A549 (cell line): ENCODE results near the gene ARPC1B. TPM values are rescaled to one million over a fixed set of nuclear protein-coding genes. Genes with fewer than 3 reads are reported as not detected.
A peak's percentile ranks its signal among the peaks of the same experiment; 100 is the strongest.

Experiments
- ATAC-seq, 2 experiments: fragments of 200-7000 bp in 1 of 2; fragments of >200 bp in 1 of 2; cut with Nextera tagmentation in 1 of 2; cut with Tn5 transposase in 1 of 2; 3 replicates each; pipeline versions ENCODE4 v1.8.0 to v1.9.1; 2018 to 2020; ENCODE audit warnings: mild to moderate bottlenecking in 1 of 2, moderate library complexity in 1 of 2
- CTCF ChIA-PET: fragments of 300-600 bp; sonication (Branson Sonifier 250); formaldehyde crosslinking; extraction: SDS; loops from one replicate; lab custom pipeline; 2021; ENCODE audit warnings: antibody characterized with exemption, inconsistent platforms; lab: Yijun Ruan, JAX
- POLR2A ChIA-PET: fragments of 350-600 bp; formaldehyde crosslinking; extraction: SDS; loops from one replicate; lab custom pipeline; 2021; ENCODE audit warnings: antibody characterized with exemption, inconsistent platforms; lab: Yijun Ruan, JAX
- DNase-seq, 2 experiments: peaks; one replicate each; pipeline versions ENCODE4 v3.0.0 to v3.0.0-alpha.2; 2011 to 2016; ENCODE audit warnings: low read depth in 1 of 2, low spot score in 1 of 2
- FAIRE-seq: peaks from 2 replicates; lab custom pipeline; 2011; peaks lifted over from hg19 to GRCh38; lab: Jason Lieb, UNC
- H3K27ac ChIP-seq, 2 experiments: fragments of >200 bp; sonication (Bioruptor Twin); formaldehyde crosslinking; 3 replicates each; pipeline ENCODE4 v1.5.1; 2016 to 2017
- H3K4me1 ChIP-seq: fragments of >200 bp; sonication (Bioruptor Twin); formaldehyde crosslinking; 3 replicates; pipeline ENCODE4 v1.6.1; 2016
- H3K4me2 ChIP-seq: fragments of >200 bp; sonication (Bioruptor Twin); formaldehyde crosslinking; 3 replicates; pipeline ENCODE4 v1.6.1; 2016
- H3K4me3 ChIP-seq: fragments of >200 bp; sonication (Bioruptor Twin); formaldehyde crosslinking; 3 replicates; pipeline ENCODE4 v1.5.1; 2016
- H3K9me3 ChIP-seq: fragments of >200 bp; sonication (Bioruptor Twin); formaldehyde crosslinking; 3 replicates; pipeline ENCODE4 v1.6.1; 2016
- BHLHE40 ChIP-seq: IDR thresholded peaks from 2 replicates; pipeline ENCODE4 v1.6.1; 2012; ENCODE audit warnings: low read depth, low read length, inconsistent platforms
- CBX2 ChIP-seq: fragments of 200-600 bp; sonication (generic); IDR thresholded peaks from 2 replicates; pipeline ENCODE4 v1.6.1; 2016; ENCODE audit warnings: low read depth, mild to moderate bottlenecking, borderline replicate concordance
- CHD2 ChIP-seq: fragments of 150-350 bp; IDR thresholded peaks from 2 replicates; pipeline ENCODE4 v1.6.1; 2014; ENCODE audit warnings: low read length; ENCODE audit not compliant: partially characterized antibody
- CTCF ChIP-seq: fragments of >200 bp; sonication (Bioruptor Twin); formaldehyde crosslinking; IDR thresholded peaks from 3 replicates; pipeline ENCODE4 v1.5.1; 2016
- FOXS1 ChIP-seq: fragments of 250-450 bp; sonication (Bioruptor Pico); IDR thresholded peaks from 2 replicates; pipeline ENCODE4 v1.5.0; 2020; ENCODE audit warnings: mild to moderate bottlenecking, moderate library complexity
- JUNB ChIP-seq: fragments of >200 bp; sonication (Bioruptor Twin); formaldehyde crosslinking; IDR thresholded peaks from 2 replicates; pipeline ENCODE4 v1.6.1; 2016
- MAZ ChIP-seq: fragments of 150-350 bp; IDR thresholded peaks from 2 replicates; pipeline ENCODE4 v1.6.1; 2014; ENCODE audit warnings: antibody characterized with exemption, low read depth, low read length, borderline replicate concordance
- NFE2L2 ChIP-seq: fragments of 150-350 bp; conservative IDR thresholded peaks from 2 replicates; pipeline ENCODE4 v1.6.1; 2014; ENCODE audit warnings: low read length
- NPAS2 ChIP-seq: fragments of 250-450 bp; sonication (Bioruptor Pico); IDR thresholded peaks from 2 replicates; pipeline ENCODE4 v1.8.0; 2022; ENCODE audit warnings: mild to moderate bottlenecking, moderate library complexity, borderline replicate concordance
- POLR2A ChIP-seq: IDR thresholded peaks from 2 replicates; pipeline ENCODE4 v1.6.1; 2012; ENCODE audit warnings: mild to moderate bottlenecking, low read length
- RAD21 ChIP-seq, 2 experiments: fragments of >200 bp in 1 of 2; sonication (Bioruptor Twin) in 1 of 2; formaldehyde crosslinking in 1 of 2; IDR thresholded peaks in 1 of 2; conservative IDR thresholded peaks in 1 of 2; 2 replicates in 1 of 2; 3 replicates in 1 of 2; pipeline ENCODE4 v1.6.1; 2012 to 2018; ENCODE audit warnings: inconsistent platforms in 1 of 2
- SMC3 ChIP-seq: fragments of >200 bp; sonication (Bioruptor Twin); formaldehyde crosslinking; IDR thresholded peaks from 3 replicates; pipeline ENCODE4 v1.6.1; 2018; ENCODE audit warnings: inconsistent platforms
- TFCP2L1 ChIP-seq: fragments of 250-450 bp; sonication (Bioruptor Pico); IDR thresholded peaks from 2 replicates; pipeline ENCODE4 v1.5.0; 2021; ENCODE audit warnings: mild to moderate bottlenecking
- TP53 ChIP-seq: fragments of 250-450 bp; sonication (Bioruptor Pico); IDR thresholded peaks from 2 replicates; pipeline ENCODE4 v1.5.0; 2021; ENCODE audit warnings: mild to moderate bottlenecking, moderate library complexity
- WGBS: methylation state at CpG from one replicate; pipeline ENCODE4 v1.1.6; 2017; ENCODE audit errors: missing lambda C conversion rate; 5-methylcytosine and 5-hydroxymethylcytosine counted together
- polyA plus RNA-seq, 4 experiments: library from polyadenylated mRNA; depleted of rRNA in 3 of 4; stranded (reverse); fragments of >200 nt; fragmentation: RNase III in 1 of 4; extraction: RNeasy Plus Mini Kit Qiagen cat#74134 plus additional on column Dnase treatment in 1 of 4; gene quantifications; 2 replicates in 3 of 4; 3 replicates in 1 of 4; pipeline ENCODE4 v1.2.3, GENCODE V29; 2011 to 2017
- TF ChIP-seq, protein P1 (sequence below): IDR thresholded peaks from 2 replicates; pipeline ENCODE4 v1.6.1; 2012
- TF ChIP-seq, protein P2 (sequence below): IDR thresholded peaks from 2 replicates; pipeline ENCODE4 v1.6.1; 2012; ENCODE audit warnings: low read depth, borderline replicate concordance

Gene ARPC1B
- polyA plus RNA-seq, 2 of the 4 experiments (the other 2 are of a cell fraction), result 197 to 294 TPM

DNA sequence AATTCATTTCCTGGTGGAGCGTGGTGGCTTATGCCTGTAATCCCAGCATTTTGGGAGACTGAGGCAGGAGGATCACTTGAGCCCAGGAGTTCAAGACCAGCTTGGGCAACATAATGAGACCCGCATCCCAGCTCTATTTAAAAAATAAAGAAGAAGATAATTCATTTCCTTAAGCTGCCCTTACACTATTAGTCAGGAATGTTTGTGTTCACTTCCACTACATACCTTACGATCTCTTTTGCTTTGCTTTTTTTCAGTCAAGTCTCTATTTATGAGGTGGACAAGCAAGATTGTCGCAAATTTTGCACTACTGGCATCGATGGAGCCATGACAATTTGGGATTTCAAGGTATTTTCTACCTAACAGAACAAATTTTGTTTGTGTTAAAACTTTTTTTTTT, 11.2 kb upstream of the ARPC1B start:
- no peak for TF ChIP-seq TFCP2L1
- no peaks in the 10 kb centered on the region for H3K9me3 ChIP-seq
- WGBS, result 94% methylated on average over 5 of the region's 5 CpGs
- CTCF ChIA-PET, result interaction anchor here (1.8 kb wide), 1 partner anchor 53 kb away, joined by 3 read pairs; no protein-coding TSS in a partner anchor
- DNase-seq (no peak), ATAC-seq (no peak), FAIRE-seq (no peak)
- POLR2A ChIA-PET, result no interaction called here
- H3K27ac ChIP-seq, result no peak overlapping the region
- no peaks in the 10 kb centered on the region for H3K4me1 ChIP-seq
- no peak overlapping the region for H3K4me2 ChIP-seq
- H3K4me3 ChIP-seq, result no peak overlapping the region

DNA sequence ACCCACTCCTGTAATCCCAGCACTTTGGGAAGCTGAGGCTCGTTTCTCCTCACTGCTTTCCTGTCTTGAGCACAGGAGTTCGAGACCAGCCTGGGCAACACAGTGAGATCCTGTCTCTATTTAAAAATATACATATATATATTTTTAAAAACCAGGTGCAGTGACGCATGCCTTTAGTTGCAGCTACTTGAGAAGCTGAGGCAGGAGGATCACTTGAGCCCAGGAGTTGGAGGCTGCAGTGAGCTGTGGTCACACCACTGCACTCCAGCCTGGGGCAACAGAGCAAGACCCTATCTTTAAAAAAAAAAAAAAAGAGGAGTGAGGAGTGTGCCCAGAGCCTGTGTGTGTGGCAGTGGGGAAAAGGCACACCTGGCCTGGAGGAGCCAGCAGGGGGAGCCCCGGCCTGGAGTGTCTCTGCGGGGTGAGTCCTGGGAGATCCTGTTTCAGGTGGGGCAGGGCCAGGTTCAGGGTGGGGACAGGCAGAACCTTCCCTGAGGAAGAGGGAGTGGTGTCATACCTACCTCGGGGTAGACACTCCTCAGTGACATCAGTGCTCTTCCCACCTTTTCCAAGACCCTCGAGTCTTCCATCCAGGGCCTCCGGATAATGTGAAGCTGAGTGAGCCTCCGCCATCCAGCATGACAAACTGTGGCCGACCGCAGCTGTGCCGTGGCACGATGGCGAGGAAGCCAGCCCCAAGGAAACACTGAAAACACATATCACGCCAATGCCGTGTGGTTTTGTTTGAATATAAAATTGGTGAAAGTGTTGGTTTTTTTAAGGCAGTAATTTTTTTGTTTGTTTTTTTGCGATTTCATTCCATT, 9.0 kb upstream of the ARPC1B start:
- ChIA-PET POLR2A (no interaction called here), CTCF (interaction anchor here (0.6 to 1.8 kb wide), 13 partner anchors 9 to 371 kb away, joined by 3 to 8 read pairs (median 3); no protein-coding TSS in a partner anchor)
- DNase-seq, result peak; percentile 45 to 74
- Histone ChIP-seq H3K4me3 (no peak overlapping the region), H3K27ac (no peak overlapping the region), H3K9me3 (no peaks in the 10 kb centered on the region), H3K4me1 (no peaks in the 10 kb centered on the region), H3K4me2 (no peak overlapping the region)
- FAIRE-seq, result no peak
- peak; percentile 85 to 89 for ATAC-seq
- 72% methylated on average over 17 of the region's 17 CpGs for WGBS
- TF ChIP-seq RAD21 (conservative IDR thresholded peaks at IDR 0.05 in 1 of 2, IDR thresholded peaks at IDR 0.05 in 1 of 2) (peak; percentile 45 to 50; a peak in 4 of 5 replicates), BHLHE40 (no peak), POLR2A (no peak), MAZ (no peak), FOXS1 (no peak), JUNB (no peak), NPAS2 (CRISPR knock-in tag) (no peak), NFE2L2 (no peak), SMC3 (peak; percentile 32; the same call in 1 of the 3 replicates), CTCF (peak; percentile 48), CHD2 (no peak), TP53 (CRISPR knock-in tag) (no peak)
- TF ChIP-seq, protein P1, sequence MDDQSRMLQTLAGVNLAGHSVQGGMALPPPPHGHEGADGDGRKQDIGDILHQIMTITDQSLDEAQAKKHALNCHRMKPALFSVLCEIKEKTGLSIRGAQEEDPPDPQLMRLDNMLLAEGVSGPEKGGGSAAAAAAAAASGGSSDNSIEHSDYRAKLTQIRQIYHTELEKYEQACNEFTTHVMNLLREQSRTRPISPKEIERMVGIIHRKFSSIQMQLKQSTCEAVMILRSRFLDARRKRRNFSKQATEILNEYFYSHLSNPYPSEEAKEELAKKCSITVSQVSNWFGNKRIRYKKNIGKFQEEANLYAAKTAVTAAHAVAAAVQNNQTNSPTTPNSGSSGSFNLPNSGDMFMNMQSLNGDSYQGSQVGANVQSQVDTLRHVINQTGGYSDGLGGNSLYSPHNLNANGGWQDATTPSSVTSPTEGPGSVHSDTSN, result no peak
- TF ChIP-seq, protein P2, sequence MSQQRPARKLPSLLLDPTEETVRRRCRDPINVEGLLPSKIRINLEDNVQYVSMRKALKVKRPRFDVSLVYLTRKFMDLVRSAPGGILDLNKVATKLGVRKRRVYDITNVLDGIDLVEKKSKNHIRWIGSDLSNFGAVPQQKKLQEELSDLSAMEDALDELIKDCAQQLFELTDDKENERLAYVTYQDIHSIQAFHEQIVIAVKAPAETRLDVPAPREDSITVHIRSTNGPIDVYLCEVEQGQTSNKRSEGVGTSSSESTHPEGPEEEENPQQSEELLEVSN, result no peak

DNA sequence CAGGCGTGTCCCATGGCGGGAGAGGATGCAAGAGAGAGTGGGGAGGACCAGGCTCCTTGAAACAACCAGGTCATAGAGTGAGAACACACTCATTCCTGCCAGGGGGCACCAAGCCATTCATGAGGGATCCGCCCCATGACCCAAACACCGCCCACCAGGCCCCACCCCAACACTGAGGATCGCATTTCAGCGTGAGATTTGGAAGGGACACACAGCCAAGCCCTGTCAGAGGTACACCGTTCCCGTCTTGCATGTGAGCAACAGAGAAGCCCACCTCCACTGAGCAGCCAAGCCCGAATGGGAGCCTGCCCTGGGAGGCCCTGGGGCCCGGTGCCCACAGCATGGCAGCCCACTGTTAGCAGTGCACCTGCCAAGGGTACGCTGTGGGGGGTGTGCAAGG, 7.9 kb upstream of the ARPC1B start:
- CTCF ChIA-PET, result interaction anchor here (0.6 to 1.1 kb wide), 2 partner anchors 26 to 947 kb away, joined by 3 read pairs; no protein-coding TSS in a partner anchor
- FAIRE-seq (no peak), ATAC-seq (no peak)
- 0 out of 3 replicates have a peak, but pooled peaks cover 4% of the 10 kb centered on the region for H3K4me1 ChIP-seq
- no peak for TF ChIP-seq CBX2
- TF ChIP-seq, all 56 proteins: peak for 0
- no peak overlapping the region for H3K27ac ChIP-seq
- no peak overlapping the region for H3K4me3 ChIP-seq
- POLR2A ChIA-PET, result no interaction called here
- H3K4me2 ChIP-seq, result no peak overlapping the region
- WGBS, result 90% methylated on average over 10 of the region's 11 CpGs
- DNase-seq, result no peak
- H3K9me3 ChIP-seq, result no peaks in the 10 kb centered on the region
